ENCODE data around the gene RC3H1. TPM values are rescaled to one million over a fixed set of nuclear protein-coding genes. Genes with fewer than 3 reads are reported as not detected.
"Not testable (repeated sequence)": the region's sequence is repeated elsewhere in the genome, so short reads cannot be mapped to it uniquely, and the experiment has no call there.

The RC3H1 gene
- total RNA-seq, 1 donor from 2014 or later, result 39.4 TPM

- Mint-ChIP-seq H3K4me3 (no peak overlapping the region), H3K9me3 (no peaks in the 10 kb centered on the region), H3K36me3 (peaks cover 36% of the 10 kb centered on the region), H3K4me1 (ENCODE audit: unreplicated experiment) (no peaks in the 10 kb centered on the region), H3K27ac (no peak overlapping the region), H3K27me3 (no peaks in the 10 kb centered on the region)
- no peak for TF ChIP-seq CTCF (conservative IDR thresholded peaks at IDR 0.05)
- DNase-seq (ENCODE audit: extremely low spot score, unreplicated experiment), result no peak
Measured at GRCh38 chr1:173970252-173970651, 51.9 kb downstream of the RC3H1 start.

GRCh38 chr1:173965896-173966295 lies 56.3 kb downstream of the RC3H1 start:
- H3K27me3 Mint-ChIP-seq; H3K4me1 Mint-ChIP-seq (ENCODE audit: unreplicated experiment); H3K9me3 Mint-ChIP-seq; H3K27ac Mint-ChIP-seq; DNase-seq (ENCODE audit: extremely low spot score, unreplicated experiment); H3K4me3 Mint-ChIP-seq: not testable (repeated sequence)
- peaks cover 31% of the 10 kb centered on the region for H3K36me3 Mint-ChIP-seq

- no peaks in the 10 kb centered on the region for H3K4me1 Mint-ChIP-seq (ENCODE audit: unreplicated experiment)
- H3K9me3 Mint-ChIP-seq, result no peaks in the 10 kb centered on the region
- no peak overlapping the region for H3K27ac Mint-ChIP-seq
- H3K27me3 Mint-ChIP-seq, result no peaks in the 10 kb centered on the region
- DNase-seq (ENCODE audit: extremely low spot score, unreplicated experiment), result no peak
- H3K36me3 Mint-ChIP-seq, result peaks cover 37% of the 10 kb centered on the region
- H3K4me3 Mint-ChIP-seq, result no peak overlapping the region
- TF ChIP-seq CTCF (conservative IDR thresholded peaks at IDR 0.05), result no peak
Measured at GRCh38 chr1:173963477-173963876, 58.7 kb downstream of the RC3H1 start.

- Mint-ChIP-seq H3K27me3 (no peaks in the 10 kb centered on the region), H3K27ac (no peak overlapping the region)
Measured at GRCh38 chr1:173960625-173961024, 61.5 kb downstream of the RC3H1 start.

GRCh38 chr1:173954179-173954578 lies 68.0 kb downstream of the RC3H1 start:
- Mint-ChIP-seq H3K4me1 (ENCODE audit: unreplicated experiment) (no peaks in the 10 kb centered on the region), H3K9me3 (no peaks in the 10 kb centered on the region), H3K27me3 (no peaks in the 10 kb centered on the region), H3K36me3 (peaks cover 21% of the 10 kb centered on the region), H3K27ac (no peak overlapping the region), H3K4me3 (no peak overlapping the region)
- no peak for DNase-seq (ENCODE audit: extremely low spot score, unreplicated experiment)
- no peak for TF ChIP-seq CTCF (conservative IDR thresholded peaks at IDR 0.05)

More at GRCh38 chr1:173960625-173961024, 61.5 kb downstream of the RC3H1 start:
- no peak for DNase-seq (ENCODE audit: extremely low spot score, unreplicated experiment)
- no peak for TF ChIP-seq CTCF (conservative IDR thresholded peaks at IDR 0.05)
- no peaks in the 10 kb centered on the region for H3K9me3 Mint-ChIP-seq
- H3K4me3 Mint-ChIP-seq, result no peak overlapping the region
- H3K36me3 Mint-ChIP-seq, result peaks cover 24% of the 10 kb centered on the region
- no peaks in the 10 kb centered on the region for H3K4me1 Mint-ChIP-seq (ENCODE audit: unreplicated experiment)

GRCh38 chr1:173948594-173948993 lies 73.6 kb downstream of the RC3H1 start:
- H3K9me3 Mint-ChIP-seq, result no peaks in the 10 kb centered on the region
- no peak overlapping the region for H3K4me3 Mint-ChIP-seq
- no peaks in the 10 kb centered on the region for H3K4me1 Mint-ChIP-seq (ENCODE audit: unreplicated experiment)
- TF ChIP-seq CTCF (conservative IDR thresholded peaks at IDR 0.05), result no peak
- H3K36me3 Mint-ChIP-seq, result peaks cover 24% of the 10 kb centered on the region
- no peaks in the 10 kb centered on the region for H3K27me3 Mint-ChIP-seq
- H3K27ac Mint-ChIP-seq, result no peak overlapping the region
- no peak for DNase-seq (ENCODE audit: extremely low spot score, unreplicated experiment)
